ELF-1 (cell line): ENCODE data around the gene DOCK4.
A peak's percentile ranks its signal among the peaks of the same experiment; 100 is the strongest.

Source experiments
- DNase-seq: peaks from one replicate; pipeline ENCODE4 v3.0.0-alpha.2; 2016; ENCODE audit warnings: low read depth, low spot score

Gene DOCK4

GRCh38 chr7:111903797-111904196 is 302.4 kb downstream of the DOCK4 start:
- DNase-seq, result no peak

GRCh38 chr7:111903016-111903415 is 303.2 kb downstream of the DOCK4 start:
- DNase-seq, result no peak

- DNase-seq, result no peak
Measured at GRCh38 chr7:111900283-111900682, 305.9 kb downstream of the DOCK4 start.

- DNase-seq, result no peak
Measured at GRCh38 chr7:111895049-111895448, 311.1 kb downstream of the DOCK4 start.

GRCh38 chr7:111894518-111894917 is 311.7 kb downstream of the DOCK4 start:
- no peak for DNase-seq

- no peak for DNase-seq
Measured at GRCh38 chr7:111893190-111893589, 313.0 kb downstream of the DOCK4 start.

GRCh38 chr7:111892588-111892987 is 313.6 kb downstream of the DOCK4 start:
- DNase-seq, result no peak

GRCh38 chr7:111887734-111888133 is 318.5 kb downstream of the DOCK4 start:
- no peak for DNase-seq

GRCh38 chr7:111886233-111886632 is 320.0 kb downstream of the DOCK4 start:
- DNase-seq, result no peak

- DNase-seq, result no peak
Measured at GRCh38 chr7:111883241-111883640, 323.0 kb downstream of the DOCK4 start.

GRCh38 chr7:111878785-111879184 is 327.4 kb downstream of the DOCK4 start:
- peak; percentile 14 for DNase-seq

GRCh38 chr7:111877931-111878330 is 328.3 kb downstream of the DOCK4 start:
- no peak for DNase-seq

- DNase-seq, result no peak
Measured at GRCh38 chr7:111873963-111874690, 332.1 kb downstream of the DOCK4 start.

GRCh38 chr7:111873326-111873646 is 332.9 kb downstream of the DOCK4 start:
- DNase-seq, result peak; percentile 43

GRCh38 chr7:111872450-111873325 is 333.5 kb downstream of the DOCK4 start:
- DNase-seq, result no peak

GRCh38 chr7:111871283-111871682 is 334.9 kb downstream of the DOCK4 start:
- DNase-seq, result no peak

- no peak for DNase-seq
Measured at GRCh38 chr7:111869280-111869679, 336.9 kb downstream of the DOCK4 start.

- DNase-seq, result no peak
Measured at GRCh38 chr7:111867348-111867931, 338.8 kb downstream of the DOCK4 start.

- DNase-seq, result no peak
Measured at GRCh38 chr7:111866787-111867186, 339.4 kb downstream of the DOCK4 start.

GRCh38 chr7:111865430-111865829 is 340.8 kb downstream of the DOCK4 start:
- no peak for DNase-seq

- no peak for DNase-seq
Measured at GRCh38 chr7:111864291-111864976, 341.8 kb downstream of the DOCK4 start.

- DNase-seq, result no peak
Measured at GRCh38 chr7:111863269-111863668, 342.9 kb downstream of the DOCK4 start.
